Loucy (cell line): ENCODE measurements around the gene PSMB3.

ENCODE experiments used
- CTCF ChIP-seq: fragments of 200-600 bp; sonication (generic); conservative IDR thresholded peaks from 2 replicates; pipeline ENCODE4 v1.5.1; 2014; ENCODE audit warnings: mild to moderate bottlenecking, antibody characterized with exemption, low read length
- EZH2phosphoT487 ChIP-seq: fragments of 200-600 bp; IDR thresholded peaks from 2 replicates; pipeline ENCODE4 v1.6.1; 2018; ENCODE audit warnings: antibody characterized with exemption, mild to moderate bottlenecking, moderate library complexity, borderline replicate concordance

- TF ChIP-seq CTCF (no peak), EZH2phosphoT487 (no peak)
Observed at GRCh38 chr17:38746849-38747462, 5.6 kb upstream of the PSMB3 start.
